ENCODE measurements around the gene INPP4B.
"Not testable (repeated sequence)": the region's sequence is repeated elsewhere in the genome, so short reads cannot be mapped to it uniquely, and the experiment has no call there.

INPP4B gene

GRCh38 chr4:142824368-142824767, 21.7 kb downstream of the INPP4B start:
- DNase-seq (ENCODE audit: low spot score), result no peak

- DNase-seq (ENCODE audit: low spot score), result no peak
Observed at GRCh38 chr4:142823796-142824195, 22.3 kb downstream of the INPP4B start.

GRCh38 chr4:142818476-142818875, 27.6 kb downstream of the INPP4B start:
- DNase-seq (ENCODE audit: low spot score), result no peak

- no peak for DNase-seq (ENCODE audit: low spot score)
Observed at GRCh38 chr4:142818031-142818430, 28.1 kb downstream of the INPP4B start.

- peak; percentile 71 for DNase-seq (ENCODE audit: low spot score)
Observed at GRCh38 chr4:142817442-142817841, 28.7 kb downstream of the INPP4B start.

GRCh38 chr4:142815834-142816233, 30.3 kb downstream of the INPP4B start:
- no peak for DNase-seq (ENCODE audit: low spot score)

GRCh38 chr4:142813388-142813787, 32.7 kb downstream of the INPP4B start:
- DNase-seq (ENCODE audit: low spot score), result no peak

GRCh38 chr4:142812091-142812490, 34.0 kb downstream of the INPP4B start:
- no peak for DNase-seq (ENCODE audit: low spot score)

- DNase-seq (ENCODE audit: low spot score), result no peak
Observed at GRCh38 chr4:142811034-142811433, 35.1 kb downstream of the INPP4B start.

- DNase-seq (ENCODE audit: low spot score), result no peak
Observed at GRCh38 chr4:142809559-142809958, 36.5 kb downstream of the INPP4B start.

GRCh38 chr4:142803879-142804278, 42.2 kb downstream of the INPP4B start:
- not testable (repeated sequence) for DNase-seq (ENCODE audit: low spot score)

- DNase-seq (ENCODE audit: low spot score), result no peak
Observed at GRCh38 chr4:142801966-142802365, 44.1 kb downstream of the INPP4B start.

GRCh38 chr4:142781114-142781513, 65.0 kb downstream of the INPP4B start:
- DNase-seq (ENCODE audit: low spot score), result no peak

GRCh38 chr4:142778900-142779299, 67.2 kb downstream of the INPP4B start:
- DNase-seq (ENCODE audit: low spot score), result no peak

GRCh38 chr4:142778430-142778829, 67.7 kb downstream of the INPP4B start:
- no peak for DNase-seq (ENCODE audit: low spot score)

GRCh38 chr4:142777045-142777743, 68.9 kb downstream of the INPP4B start:
- DNase-seq (ENCODE audit: low spot score), result peak; percentile 6

GRCh38 chr4:142776026-142776425, 70.1 kb downstream of the INPP4B start:
- no peak for DNase-seq (ENCODE audit: low spot score)

- DNase-seq (ENCODE audit: low spot score), result no peak
Observed at GRCh38 chr4:142773505-142773904, 72.6 kb downstream of the INPP4B start.

GRCh38 chr4:142762280-142762679, 83.8 kb downstream of the INPP4B start:
- DNase-seq (ENCODE audit: low spot score), result no peak

GRCh38 chr4:142752202-142752786, 93.8 kb downstream of the INPP4B start:
- DNase-seq (ENCODE audit: low spot score), result no peak

- DNase-seq (ENCODE audit: low spot score), result no peak
Observed at GRCh38 chr4:142743121-142743825, 102.8 kb downstream of the INPP4B start.

- DNase-seq (ENCODE audit: low spot score), result no peak
Observed at GRCh38 chr4:142741995-142742394, 104.1 kb downstream of the INPP4B start.

GRCh38 chr4:142728233-142728632, 117.9 kb downstream of the INPP4B start:
- DNase-seq (ENCODE audit: low spot score), result no peak

All from LoVo (cell line).